ENCODE results near the gene OR6B2. TPM values are rescaled to one million over a fixed set of nuclear protein-coding genes. Genes with fewer than 3 reads are reported as not detected.

Gene OR6B2
- total and polyA plus RNA-seq, 2 of the 4 experiments (the other 2 are of a cell fraction) = not detected

DNA sequence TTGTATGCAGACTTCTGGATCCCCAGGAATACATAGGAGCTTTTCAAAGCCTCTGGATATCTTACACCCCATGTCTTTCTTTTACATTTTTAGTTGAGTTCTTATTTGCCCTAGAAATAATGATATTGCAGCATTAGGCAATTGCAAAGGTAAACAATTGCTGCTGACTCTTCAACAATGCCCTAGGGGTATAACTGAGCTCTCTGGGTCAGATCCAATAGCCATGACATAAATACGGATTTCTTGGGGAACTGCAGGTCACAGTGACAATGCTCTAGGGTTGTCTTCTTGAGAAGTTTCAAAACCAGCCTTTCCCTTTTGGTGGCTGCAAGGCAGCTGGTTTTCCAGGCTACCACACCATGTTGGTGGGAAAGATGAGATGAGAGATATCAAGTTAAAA is 39.6 kb upstream of the OR6B2 start:
- Histone ChIP-seq H3K23ac (ENCODE audit: low read depth, low read length) (no peak overlapping the region), H3K18ac (ENCODE audit: low read depth, low read length) (no peak overlapping the region), H2AK9ac (replicated peaks; ENCODE audit: low read depth, low read length, poor library complexity) (no peak overlapping the region), H3K79me1 (ENCODE audit: low read depth in 1 of 2, low read length in 2 of 2) (no peaks in the 10 kb centered on the region), H3K4ac (ENCODE audit: low read depth, low read length) (no peak overlapping the region), H3K36me3 (ENCODE audit: control insufficient read depth, insufficient read depth, low read length) (no peaks in the 10 kb centered on the region), H2BK15ac (ENCODE audit: low read depth, low read length) (no peak overlapping the region), H4K20me1 (ENCODE audit: insufficient read depth, low read length) (no peaks in the 10 kb centered on the region), H3K4me3 (ENCODE audit: insufficient read depth, low read depth, low read length) (no peak overlapping the region), H4K5ac (ENCODE audit: low read depth, low read length) (no peak overlapping the region), H3K14ac (replicated peaks; ENCODE audit: low read depth, low read length) (no peak overlapping the region), H3K9ac (ENCODE audit: low read depth, low read length) (no peak overlapping the region), H2BK20ac (ENCODE audit: low read depth, low read length) (no peak overlapping the region), H2AFZ (replicated peaks; ENCODE audit: low read length, poor library complexity) (no peak overlapping the region), H2BK120ac (ENCODE audit: low read depth, low read length) (no peak overlapping the region), H2BK5ac (ENCODE audit: low read depth, low read length, poor library complexity, severe bottlenecking) (no peak overlapping the region), H3K9me1 (ENCODE audit: insufficient read depth, low read length) (no peaks in the 10 kb centered on the region), H3K9me3 (ENCODE audit: control insufficient read depth, insufficient read depth, low read length) (no peaks in the 10 kb centered on the region), H4K8ac (ENCODE audit: low read depth in 2 of 2, low read length in 2 of 2) (no peak overlapping the region), H3K27me3 (ENCODE audit: control insufficient read depth, insufficient read depth, low read length) (no peaks in the 10 kb centered on the region; the same call in 1 of the 2 replicates), H3K4me2 (ENCODE audit: low read depth, low read length) (no peak overlapping the region), H3K27ac (ENCODE audit: insufficient read depth, low read length) (no peak overlapping the region), H3K4me1 (ENCODE audit: control insufficient read depth, insufficient read depth, low read length) (no peaks in the 10 kb centered on the region), H3K56ac (ENCODE audit: extremely low read depth, insufficient read depth, low read length) (no peak overlapping the region), H4K91ac (ENCODE audit: insufficient read depth, low read depth, low read length) (no peak overlapping the region), H2AK5ac (ENCODE audit: low read depth, low read length) (no peak overlapping the region)
- DNase-seq (no peak), ATAC-seq (ENCODE audit: low read depth) (no peak)
- no peak for TF ChIP-seq RFX5 (IDR thresholded peaks at IDR 0.05; ENCODE audit: low read depth, low read length)
- TF ChIP-seq USF2 (IDR thresholded peaks at IDR 0.05; ENCODE audit: low read depth, low read length) = no peak
- no peak for TF ChIP-seq ELK1 (IDR thresholded peaks at IDR 0.05; ENCODE audit: borderline replicate concordance, low read depth, low read length)
- no peak for TF ChIP-seq SMC3 (IDR thresholded peaks at IDR 0.05; ENCODE audit: low read depth, low read length)
- TF ChIP-seq CHD1 (IDR thresholded peaks at IDR 0.05; ENCODE audit: low read depth, low read length) = no peak
- TF ChIP-seq CEBPB (IDR thresholded peaks at IDR 0.05; ENCODE audit: low read depth, low read length) = no peak
- no peak for TF ChIP-seq NFE2L2 (IDR thresholded peaks at IDR 0.05; ENCODE audit: low read depth, low read length)
- TF ChIP-seq RCOR1 (IDR thresholded peaks at IDR 0.05; ENCODE audit: insufficient replicate concordance, low read length) = no peak
- TF ChIP-seq RAD21 (IDR thresholded peaks at IDR 0.05; ENCODE audit: low read length) = no peak
- no peak for TF ChIP-seq FOS (IDR thresholded peaks at IDR 0.05; ENCODE audit: low read depth, low read length)
- TF ChIP-seq MAFK (IDR thresholded peaks at IDR 0.05; ENCODE audit: low read depth, low read length) = no peak
- no peak for TF ChIP-seq MAZ (IDR thresholded peaks at IDR 0.05; ENCODE audit: borderline replicate concordance, low read depth, low read length)
- TF ChIP-seq, protein P1, sequence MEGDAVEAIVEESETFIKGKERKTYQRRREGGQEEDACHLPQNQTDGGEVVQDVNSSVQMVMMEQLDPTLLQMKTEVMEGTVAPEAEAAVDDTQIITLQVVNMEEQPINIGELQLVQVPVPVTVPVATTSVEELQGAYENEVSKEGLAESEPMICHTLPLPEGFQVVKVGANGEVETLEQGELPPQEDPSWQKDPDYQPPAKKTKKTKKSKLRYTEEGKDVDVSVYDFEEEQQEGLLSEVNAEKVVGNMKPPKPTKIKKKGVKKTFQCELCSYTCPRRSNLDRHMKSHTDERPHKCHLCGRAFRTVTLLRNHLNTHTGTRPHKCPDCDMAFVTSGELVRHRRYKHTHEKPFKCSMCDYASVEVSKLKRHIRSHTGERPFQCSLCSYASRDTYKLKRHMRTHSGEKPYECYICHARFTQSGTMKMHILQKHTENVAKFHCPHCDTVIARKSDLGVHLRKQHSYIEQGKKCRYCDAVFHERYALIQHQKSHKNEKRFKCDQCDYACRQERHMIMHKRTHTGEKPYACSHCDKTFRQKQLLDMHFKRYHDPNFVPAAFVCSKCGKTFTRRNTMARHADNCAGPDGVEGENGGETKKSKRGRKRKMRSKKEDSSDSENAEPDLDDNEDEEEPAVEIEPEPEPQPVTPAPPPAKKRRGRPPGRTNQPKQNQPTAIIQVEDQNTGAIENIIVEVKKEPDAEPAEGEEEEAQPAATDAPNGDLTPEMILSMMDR (conservative IDR thresholded peaks at IDR 0.05; ENCODE audit: low read depth, low read length) = no peak
- no peak for TF ChIP-seq POLR2A (IDR thresholded peaks at IDR 0.05; ENCODE audit: low read depth, low read length)
- TF ChIP-seq BHLHE40 (IDR thresholded peaks at IDR 0.05; ENCODE audit: low read depth, low read length) = no peak
- TF ChIP-seq MXI1 (IDR thresholded peaks at IDR 0.05; ENCODE audit: borderline replicate concordance, low read depth, low read length) = no peak
- dilution Hi-C loops (cut with HindIII; ENCODE audit: low sequenced_read_pairs, unreplicated experiment) (no loop called here), in situ Hi-C loops (cut with MboI; ENCODE audit: low sequenced_read_pairs) (no loop called here), intact Hi-C loops (cut with micrococcal nuclease) (no loop called here)
- no CpG with 5 or more reads among the region's 1 CpG for WGBS, 2 experiments (ENCODE audit: extremely low coverage in 2 of 2, insufficient read length in 1 of 2)
- CTCF ChIA-PET = interaction anchor here (3.4 kb wide), 1 partner anchor 9 kb away, joined by 15 read pairs; no protein-coding TSS in a partner anchor
- no TSS peak for BruUV-seq (replicated peaks)
- POLR2A ChIA-PET (ENCODE audit: unreplicated experiment) = no interaction called here
